Activated CD8-positive, alpha-beta memory T cell treated with anti-CD3 and anti-CD28 coated beads, Interleukin-2, amount 50 U/mL, for 24 hours (primary cell): ENCODE data around the gene KLHL26.
A peak's percentile ranks its signal among the peaks of the same experiment; 100 is the strongest.
"Not testable (repeated sequence)": the region's sequence is repeated elsewhere in the genome, so short reads cannot be mapped to it uniquely, and the experiment has no call there.

Experiments used
- DNase-seq: peaks from one replicate; pipeline ENCODE4 v3.0.0-alpha.2; 2020; ENCODE audit errors: extremely low read depth

Gene KLHL26

GRCh38 chr19:18666317-18666716, 29.5 kb downstream of the KLHL26 start:
- DNase-seq: no peak

GRCh38 chr19:18666784-18667183, 30.0 kb downstream of the KLHL26 start:
- no peak for DNase-seq

GRCh38 chr19:18667531-18668251, 30.9 kb downstream of the KLHL26 start:
- DNase-seq: no peak

GRCh38 chr19:18668252-18668631, 31.4 kb downstream of the KLHL26 start:
- no peak for DNase-seq

GRCh38 chr19:18668744-18669523, 32.1 kb downstream of the KLHL26 start:
- DNase-seq: no peak

GRCh38 chr19:18669524-18669817, 32.6 kb downstream of the KLHL26 start:
- DNase-seq: no peak

GRCh38 chr19:18669883-18670282, 33.1 kb downstream of the KLHL26 start:
- DNase-seq: no peak

- DNase-seq: no peak
Observed at GRCh38 chr19:18670312-18670711, 33.5 kb downstream of the KLHL26 start.

GRCh38 chr19:18671303-18672043, 34.6 kb downstream of the KLHL26 start:
- DNase-seq: no peak

- DNase-seq: no peak
Observed at GRCh38 chr19:18672044-18672451, 35.2 kb downstream of the KLHL26 start.

GRCh38 chr19:18672606-18673337, 35.9 kb downstream of the KLHL26 start:
- no peak for DNase-seq

- DNase-seq: no peak
Observed at GRCh38 chr19:18674616-18675015, 37.8 kb downstream of the KLHL26 start.

- DNase-seq: no peak
Observed at GRCh38 chr19:18675779-18676178, 39.0 kb downstream of the KLHL26 start.

GRCh38 chr19:18676692-18677091, 39.9 kb downstream of the KLHL26 start:
- DNase-seq: no peak

GRCh38 chr19:18677156-18677555, 40.3 kb downstream of the KLHL26 start:
- DNase-seq: no peak

- not testable (repeated sequence) for DNase-seq
Observed at GRCh38 chr19:18680148-18680547, 43.3 kb downstream of the KLHL26 start.

- DNase-seq: no peak
Observed at GRCh38 chr19:18682807-18683108, 45.9 kb downstream of the KLHL26 start.

- DNase-seq: peak; percentile 74
Observed at GRCh38 chr19:18683109-18683957, 46.5 kb downstream of the KLHL26 start, which contains the start of gene CRTC1. TSS of gene CRTC1 (plus strand) at chr19:18683680. CDS start at chr19:18683703, 23 bp downstream.

GRCh38 chr19:18683958-18684641, 47.3 kb downstream of the KLHL26 start:
- DNase-seq: no peak

GRCh38 chr19:18684642-18684993, 47.8 kb downstream of the KLHL26 start:
- DNase-seq: no peak
